ENCODE results near the gene FCHSD1. TPM values are rescaled to one million over a fixed set of nuclear protein-coding genes. Genes with fewer than 3 reads are reported as not detected.

Gene FCHSD1
- total RNA-seq = 10 to 100 TPM; 15.2 to 28.3 (median 22.7) TPM

GRCh38 chr5:141650851-141651727, at the start of gene FCHSD1:
TSS of gene FCHSD1 (minus strand) at chr5:141651418. CDS start at chr5:141651368, 50 bp downstream.
- intact Hi-C loops (cut with DNase I) = no loop called here

GRCh38 chr5:141697586-141697985, 46.4 kb upstream of the FCHSD1 start:
- intact Hi-C loops (cut with DNase I) = no loop called here
- H3K9me3 ChIP-seq = no peaks in the 10 kb centered on the region
- H3K27me3 ChIP-seq = no peaks in the 10 kb centered on the region
- H3K4me1 ChIP-seq = peaks cover 3 to 12% of the 10 kb centered on the region in 2 donors
- no peak for DNase-seq
- no peak overlapping the region for H3K4me3 ChIP-seq (replicated peaks in 1 of 3)
- no peak for TF ChIP-seq POLR2A (IDR thresholded peaks at IDR 0.05)
- TF ChIP-seq CTCF (IDR thresholded peaks at IDR 0.05) = no peak
- no peak overlapping the region for H3K27ac ChIP-seq
- H3K36me3 ChIP-seq = no peaks in the 10 kb centered on the region
- WGBS, 2 donors = 92 to 93% methylated on average over 3 of the region's 3 CpGs

More at GRCh38 chr5:141650851-141651727, at the start of gene FCHSD1:
- WGBS, 2 donors = 4 to 9% methylated on average over 23 to 31 of the region's 50 CpGs
- Histone ChIP-seq H3K27ac (no peak within 1 kb of the TSS), H3K9me3 (no peaks in the 10 kb centered on the region), H3K36me3 (no peaks in the 10 kb centered on the region), H3K4me1 (peaks cover 5 to 11% of the 10 kb centered on the region in 2 donors), H3K27me3 (no peaks in the 10 kb centered on the region), H3K4me3 (replicated peaks in 1 of 3) (peak within 1 kb of the TSS in 2 of 3 donors; percentile 65 to 71)
- TF ChIP-seq CTCF (IDR thresholded peaks at IDR 0.05) (peak in 1 of 6 experiments; percentile 7), POLR2A (IDR thresholded peaks at IDR 0.05) (peak in 1 of 2 donors; percentile 42)
- peak; percentile 84 to 86 for DNase-seq

- no peaks in the 10 kb centered on the region for H3K27me3 ChIP-seq
- DNase-seq = no peak
- 77 to 87% methylated on average over 2 of the region's 2 CpGs for WGBS, 2 donors
- peaks cover 0 to 4% of the 10 kb centered on the region in 2 donors for H3K4me1 ChIP-seq
- H3K4me3 ChIP-seq (replicated peaks in 1 of 3) = no peak overlapping the region
- TF ChIP-seq CTCF (IDR thresholded peaks at IDR 0.05) (no peak), POLR2A (IDR thresholded peaks at IDR 0.05) (no peak)
- no peaks in the 10 kb centered on the region for H3K9me3 ChIP-seq
- no peak overlapping the region for H3K27ac ChIP-seq
- intact Hi-C loops (cut with DNase I) = no loop called here
- H3K36me3 ChIP-seq = no peaks in the 10 kb centered on the region
Observed at GRCh38 chr5:141696431-141696830, 45.2 kb upstream of the FCHSD1 start.

- Histone ChIP-seq H3K27ac (no peak overlapping the region), H3K9me3 (no peaks in the 10 kb centered on the region), H3K27me3 (no peaks in the 10 kb centered on the region), H3K4me3 (replicated peaks in 1 of 3) (no peak overlapping the region), H3K36me3 (no peaks in the 10 kb centered on the region), H3K4me1 (peaks cover 0 to 4% of the 10 kb centered on the region in 2 donors)
- no peak for TF ChIP-seq POLR2A (IDR thresholded peaks at IDR 0.05)
- no peak for TF ChIP-seq CTCF (IDR thresholded peaks at IDR 0.05)
- 76 to 80% methylated on average over 11 of the region's 11 CpGs for WGBS, 2 donors
- DNase-seq = no peak
- intact Hi-C loops (cut with DNase I) = no loop called here
Observed at GRCh38 chr5:141695627-141696215, 44.5 kb upstream of the FCHSD1 start.

- no peaks in the 10 kb centered on the region for H3K36me3 ChIP-seq
- H3K27ac ChIP-seq = no peak overlapping the region
- intact Hi-C loops (cut with DNase I) = no loop called here
Observed at GRCh38 chr5:141694479-141694878, 43.3 kb upstream of the FCHSD1 start.

More at GRCh38 chr5:141694479-141694878, 43.3 kb upstream of the FCHSD1 start:
- Histone ChIP-seq H3K4me1 (peaks cover 0 to 4% of the 10 kb centered on the region in 2 donors), H3K27me3 (no peaks in the 10 kb centered on the region), H3K4me3 (replicated peaks in 1 of 3) (no peak overlapping the region), H3K9me3 (no peaks in the 10 kb centered on the region)
- DNase-seq = no peak
- WGBS, 2 donors = 77 to 80% methylated on average over 5 of the region's 5 CpGs
- no peak for TF ChIP-seq POLR2A (IDR thresholded peaks at IDR 0.05)
- TF ChIP-seq CTCF (IDR thresholded peaks at IDR 0.05) = no peak

Measured in thyroid gland (tissue), 4 donors.